OCI-LY7 (cell line): ENCODE measurements around the gene CNPY3. TPM values are rescaled to one million over a fixed set of nuclear protein-coding genes. Genes with fewer than 3 reads are reported as not detected.

Experiments used
- BruUV-seq: library from RNA; stranded (reverse); fragments of 400-500 nt; replicated peaks from 2 replicates; lab custom pipeline; 2021; lab: Mats Ljungman, UMichigan
- CTCF ChIA-PET: fragments of 300-600 bp; sonication (Branson Sonifier 250); formaldehyde crosslinking; loops from one replicate; lab custom pipeline; 2022; ENCODE audit warnings: antibody characterized with exemption; ENCODE audit not compliant: unreplicated experiment; lab: Charles Lee
- POLR2A ChIA-PET: fragments of 300-600 bp; sonication (Branson Sonifier 250); formaldehyde crosslinking; loops from one replicate; lab custom pipeline; 2022; ENCODE audit warnings: antibody characterized with exemption; lab: Charles Lee
- DNase-seq: peaks from one replicate; pipeline ENCODE4 v3.0.0-alpha.2; 2015; ENCODE audit warnings: low spot score
- H2AFZ ChIP-seq: fragments of 200-600 bp; sonication (generic), shearing (Covaris generic); 2 replicates; pipeline ENCODE4 v1.6.1; 2014; ENCODE audit warnings: mild to moderate bottlenecking, antibody characterized with exemption, low read length, moderate library complexity
- H3K27ac ChIP-seq: fragments of 200-600 bp; sonication (generic); 2 replicates; pipeline ENCODE4 v1.5.1; 2014; ENCODE audit warnings: mixed run types, low read depth, mild to moderate bottlenecking, moderate library complexity, low read length, inconsistent platforms; ENCODE audit not compliant: poor library complexity, severe bottlenecking
- H3K36me3 ChIP-seq: fragments of 200-600 bp; sonication (generic); 2 replicates; pipeline ENCODE4 v1.6.1; 2014; ENCODE audit warnings: mild to moderate bottlenecking, antibody characterized with exemption, low read length, moderate library complexity, mixed read lengths; ENCODE audit not compliant: insufficient read depth
- H3K4me1 ChIP-seq: fragments of 200-600 bp; sonication (generic); 2 replicates; pipeline ENCODE4 v1.5.1; 2014; ENCODE audit warnings: mild to moderate bottlenecking, low read length; ENCODE audit not compliant: insufficient read depth, poor library complexity, severe bottlenecking
- H3K4me2 ChIP-seq: fragments of 200-600 bp; sonication (generic); 2 replicates; pipeline ENCODE4 v1.6.1; 2014; ENCODE audit warnings: mild to moderate bottlenecking, low read length
- H3K4me3 ChIP-seq: fragments of 200-600 bp; sonication (generic); 2 replicates; pipeline ENCODE4 v1.5.1; 2014; ENCODE audit warnings: mild to moderate bottlenecking, low read depth, low read length; ENCODE audit not compliant: poor library complexity, severe bottlenecking
- H3K79me2 ChIP-seq: fragments of 200-600 bp; sonication (generic); 2 replicates; pipeline ENCODE4 v1.6.1; 2016; ENCODE audit warnings: low read depth, mild to moderate bottlenecking, low read length, moderate library complexity, mixed read lengths; ENCODE audit not compliant: insufficient read depth
- H3K9me2 ChIP-seq: fragments of 200-600 bp; sonication (generic); 2 replicates; pipeline ENCODE4 v1.6.1; 2016; ENCODE audit warnings: mild to moderate bottlenecking, low read length, mixed read lengths; ENCODE audit not compliant: insufficient read depth
- H3K9me3 ChIP-seq: fragments of 200-600 bp; sonication (generic); 2 replicates; pipeline ENCODE4 v1.6.1; 2014; ENCODE audit warnings: mild to moderate bottlenecking, mixed run types, low read length, mixed read lengths
- H4K20me1 ChIP-seq: fragments of 200-600 bp; sonication (generic); 2 replicates; pipeline ENCODE4 v1.6.1; 2014; ENCODE audit warnings: mild to moderate bottlenecking, antibody characterized with exemption, low read length, moderate library complexity, mixed read lengths; ENCODE audit not compliant: insufficient read depth
- CTCF ChIP-seq: fragments of 200-600 bp; sonication (generic); conservative IDR thresholded peaks from 2 replicates; pipeline ENCODE4 v1.5.1; 2014; ENCODE audit warnings: mild to moderate bottlenecking, antibody characterized with exemption, low read length, moderate library complexity, mixed read lengths
- EZH2phosphoT487 ChIP-seq: fragments of 200-600 bp; sonication (generic); IDR thresholded peaks from 2 replicates; pipeline ENCODE4 v1.6.1; 2018; ENCODE audit warnings: low read depth, borderline replicate concordance, mild to moderate bottlenecking, mixed run types, antibody characterized with exemption, low read length, moderate library complexity, mixed read lengths
- intact Hi-C: fragments of 100-400 bp; cut with micrococcal nuclease; formaldehyde crosslinking; loops from one replicate; pipeline ENCODE4 v1.10.0; 2022; ENCODE audit not compliant: unreplicated experiment
- total RNA-seq, 2 experiments: library from RNA; depleted of rRNA in 1 of 2; stranded (reverse); fragments of >200 nt in 1 of 2; shearing (Covaris generic) in 1 of 2; gene quantifications; 2 replicates each; pipeline ENCODE4 v1.2.3, GENCODE V29; 2014 to 2022

CNPY3 gene
- total RNA-seq, 2 experiments from 2014 or later: 69.3 to 77.2 TPM

- Histone ChIP-seq H2AFZ (no peak overlapping the region), H3K9me2 (no peaks in the 10 kb centered on the region), H3K4me1 (no peaks in the 10 kb centered on the region), H3K4me2 (no peak overlapping the region), H3K4me3 (no peak overlapping the region), H3K79me2 (no peaks in the 10 kb centered on the region), H3K27ac (no peak overlapping the region), H3K9me3 (no peaks in the 10 kb centered on the region), H3K36me3 (peaks cover 20% of the 10 kb centered on the region), H4K20me1 (no peaks in the 10 kb centered on the region)
- no peak for DNase-seq
- no peak for TF ChIP-seq EZH2phosphoT487
- TF ChIP-seq CTCF: no peak
- POLR2A ChIA-PET: no interaction called here
- no TSS peak for BruUV-seq
- intact Hi-C loops: no loop called here
- CTCF ChIA-PET: no interaction called here
These were observed 40.7 kb downstream of the CNPY3 start for GRCh38 chr6:42969934-42970333.

GRCh38 chr6:42970871-42971612 lies 41.8 kb downstream of the CNPY3 start:
- no TSS peak for BruUV-seq
- POLR2A ChIA-PET: interaction anchor here (0.6 to 1.8 kb wide), 2 partner anchors 13 to 737 kb away, joined by 5 to 9 read pairs; partner anchors contain the start of gene PPP2R5D
- Histone ChIP-seq H3K4me3 (no peak overlapping the region), H3K9me3 (no peaks in the 10 kb centered on the region), H3K79me2 (no peaks in the 10 kb centered on the region), H3K27ac (no peak overlapping the region), H3K4me1 (no peaks in the 10 kb centered on the region), H2AFZ (no peak overlapping the region), H3K4me2 (no peak overlapping the region), H3K36me3 (peaks cover 25% of the 10 kb centered on the region), H3K9me2 (no peaks in the 10 kb centered on the region), H4K20me1 (no peaks in the 10 kb centered on the region)
- DNase-seq: no peak
- TF ChIP-seq EZH2phosphoT487 (no peak), CTCF (no peak)
- intact Hi-C loops: no loop called here
- CTCF ChIA-PET: no interaction called here

GRCh38 chr6:42971746-42972327 lies 42.6 kb downstream of the CNPY3 start:
- no peak overlapping the region for H3K4me2 ChIP-seq
- POLR2A ChIA-PET: interaction anchor here (1.8 kb wide), 1 partner anchor 12 kb away, joined by 9 read pairs; the partner anchor contains the start of gene PPP2R5D

More at GRCh38 chr6:42971746-42972327, 42.6 kb downstream of the CNPY3 start:
- Histone ChIP-seq H3K36me3 (peaks cover 27% of the 10 kb centered on the region), H3K4me3 (no peak overlapping the region), H2AFZ (no peak overlapping the region), H4K20me1 (no peaks in the 10 kb centered on the region), H3K4me1 (peaks cover under 1% of the 10 kb centered on the region), H3K27ac (no peak overlapping the region), H3K9me3 (no peaks in the 10 kb centered on the region), H3K79me2 (peaks cover 4% of the 10 kb centered on the region; the same call in 1 of the 2 replicates), H3K9me2 (no peaks in the 10 kb centered on the region)
- intact Hi-C loops: no loop called here
- TF ChIP-seq CTCF: no peak
- TF ChIP-seq EZH2phosphoT487: no peak
- CTCF ChIA-PET: no interaction called here
- no TSS peak for BruUV-seq
- no peak for DNase-seq
